Skeletal muscle satellite cell (primary cell): Measurements from ENCODE around the gene SQSTM1.
A peak's percentile ranks its signal among the peaks of the same experiment; 100 is the strongest.

Experiments
- H3K27me3 ChIP-seq: 2 replicates; pipeline ENCODE4 v1.7.0; 2013; ENCODE audit warnings: low read length; ENCODE audit not compliant: control insufficient read depth, insufficient read depth
- H3K36me3 ChIP-seq: 2 replicates; pipeline ENCODE4 v1.7.0; 2013; ENCODE audit warnings: mild to moderate bottlenecking, control low read depth, low read length; ENCODE audit not compliant: insufficient read depth
- H3K4me1 ChIP-seq: 2 replicates; pipeline ENCODE4 v1.7.0; 2013; ENCODE audit warnings: low read length; ENCODE audit not compliant: control insufficient read depth, insufficient read depth
- H3K4me2 ChIP-seq: 2 replicates; pipeline ENCODE4 v1.7.0; 2013; ENCODE audit warnings: mild to moderate bottlenecking, low read length
- H3K4me3 ChIP-seq: 2 replicates; pipeline ENCODE4 v1.7.0; 2013; ENCODE audit warnings: low read length
- H3K9ac ChIP-seq: 2 replicates; pipeline ENCODE4 v1.7.0; 2013; ENCODE audit warnings: mild to moderate bottlenecking, low read depth, low read length, moderate library complexity
- H3K9me3 ChIP-seq: replicated peaks from 2 replicates; pipeline ENCODE4 v1.7.0; 2013; ENCODE audit warnings: mild to moderate bottlenecking, control low read depth, low read length

SQSTM1 gene

DNA sequence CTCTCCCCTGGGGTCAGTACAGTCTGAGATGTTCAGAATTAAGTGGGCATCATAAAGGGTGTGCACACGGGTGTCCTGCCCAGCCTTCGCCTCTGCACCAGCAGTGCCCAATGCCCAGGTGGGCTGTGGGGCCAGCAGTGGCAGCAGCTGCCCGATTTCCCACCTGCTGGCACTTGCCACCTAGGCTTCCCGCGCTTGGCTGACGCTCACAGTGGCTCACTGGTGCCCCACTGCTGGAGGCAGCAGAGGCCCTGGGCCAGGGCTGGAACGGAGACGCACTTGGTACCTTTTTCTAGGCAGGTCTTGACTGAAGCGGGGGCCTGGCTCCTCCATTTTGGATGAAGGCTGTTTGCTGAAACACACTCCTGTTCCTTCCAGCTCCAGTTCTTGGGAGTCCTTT, 20.9 kb downstream of the SQSTM1 start:
- no peaks in the 10 kb centered on the region for H3K27me3 ChIP-seq
- H3K9ac ChIP-seq, result no peak overlapping the region
- no peak overlapping the region for H3K4me2 ChIP-seq
- H3K4me3 ChIP-seq, result no peak overlapping the region
- peaks cover 35% of the 10 kb centered on the region for H3K36me3 ChIP-seq
- no peaks in the 10 kb centered on the region for H3K4me1 ChIP-seq
- H3K9me3 ChIP-seq, result peaks cover 4% of the 10 kb centered on the region

DNA sequence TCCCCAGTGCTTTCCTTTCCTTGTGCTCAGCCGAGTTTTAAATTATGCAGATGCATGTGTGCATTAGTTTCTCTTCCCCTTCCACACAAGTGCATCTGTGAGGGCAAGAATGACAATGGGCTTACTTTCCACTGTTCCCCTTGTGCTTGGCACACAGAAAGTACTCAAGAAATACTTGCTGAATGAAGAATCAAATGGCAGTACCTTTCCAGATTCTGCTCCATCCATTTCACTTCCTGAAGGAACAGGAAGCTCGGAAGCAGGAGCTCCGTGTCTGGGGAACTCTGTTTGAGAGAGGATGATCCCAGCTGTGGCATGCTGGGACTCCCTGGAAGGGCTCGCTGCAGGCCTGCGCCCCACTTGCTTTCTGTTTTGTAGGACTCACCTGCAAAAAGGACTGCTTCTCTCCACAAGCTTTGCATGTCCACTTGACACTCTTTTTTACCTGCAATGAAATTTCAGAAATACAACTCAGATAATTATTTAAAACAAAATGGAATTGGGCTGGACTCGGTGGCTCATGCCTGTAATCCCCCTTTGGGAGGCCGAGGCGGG, 32.4 kb downstream of the SQSTM1 start:
- peaks cover 28% of the 10 kb centered on the region for H3K36me3 ChIP-seq
- no peaks in the 10 kb centered on the region for H3K27me3 ChIP-seq
- no peaks in the 10 kb centered on the region for H3K4me1 ChIP-seq
- no peak overlapping the region for H3K4me3 ChIP-seq
- H3K9ac ChIP-seq, result no peak overlapping the region
- no peak overlapping the region for H3K4me2 ChIP-seq
- no peaks in the 10 kb centered on the region for H3K9me3 ChIP-seq

GRCh38 chr5:179854356-179854755, 33.7 kb downstream of the SQSTM1 start:
- H3K27me3 ChIP-seq, result no peaks in the 10 kb centered on the region
- no peaks in the 10 kb centered on the region for H3K9me3 ChIP-seq
- no peak overlapping the region for H3K4me2 ChIP-seq
- no peaks in the 10 kb centered on the region for H3K4me1 ChIP-seq
- H3K4me3 ChIP-seq, result no peak overlapping the region
- peaks cover 23% of the 10 kb centered on the region for H3K36me3 ChIP-seq
- no peak overlapping the region for H3K9ac ChIP-seq

DNA sequence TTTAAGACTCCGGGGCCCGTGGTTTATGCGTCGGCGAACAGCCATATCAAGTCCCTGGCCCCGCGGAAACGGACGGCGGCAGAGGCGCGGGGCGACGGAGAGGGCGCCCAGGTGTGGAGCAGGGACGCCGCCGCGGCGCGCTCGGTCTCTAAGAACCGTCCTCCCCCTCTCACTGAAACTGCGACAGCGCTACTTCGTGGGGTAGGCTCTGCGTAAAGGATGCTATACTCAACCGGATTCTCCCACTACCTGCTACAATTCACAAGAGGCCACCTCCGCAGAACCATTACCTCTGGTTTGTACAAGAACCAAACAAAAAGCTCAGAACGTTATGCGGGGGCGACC, 37.5 kb downstream of the SQSTM1 start:
- Histone ChIP-seq H3K36me3 (peaks cover 14% of the 10 kb centered on the region), H3K9ac (peak overlapping the region; percentile 87), H3K27me3 (no peaks in the 10 kb centered on the region), H3K4me2 (peak overlapping the region; percentile 94), H3K9me3 (no peaks in the 10 kb centered on the region), H3K4me1 (peaks cover 9% of the 10 kb centered on the region), H3K4me3 (peak overlapping the region; percentile 81)

GRCh38 chr5:179858586-179859427, 38.1 kb downstream of the SQSTM1 start, which contains the start of gene MRNIP:
Gene MRNIP (minus strand): TSS chr5:179858817. CDS start chr5:179858796, 21 bp downstream.
- Histone ChIP-seq H3K4me1 (peaks cover 9% of the 10 kb centered on the region), H3K27me3 (no peaks in the 10 kb centered on the region), H3K4me2 (peak within 1 kb of the TSS; percentile 94), H3K9me3 (no peaks in the 10 kb centered on the region), H3K9ac (peak within 1 kb of the TSS; percentile 87), H3K4me3 (peak within 1 kb of the TSS; percentile 81), H3K36me3 (peaks cover 20% of the 10 kb centered on the region)

DNA sequence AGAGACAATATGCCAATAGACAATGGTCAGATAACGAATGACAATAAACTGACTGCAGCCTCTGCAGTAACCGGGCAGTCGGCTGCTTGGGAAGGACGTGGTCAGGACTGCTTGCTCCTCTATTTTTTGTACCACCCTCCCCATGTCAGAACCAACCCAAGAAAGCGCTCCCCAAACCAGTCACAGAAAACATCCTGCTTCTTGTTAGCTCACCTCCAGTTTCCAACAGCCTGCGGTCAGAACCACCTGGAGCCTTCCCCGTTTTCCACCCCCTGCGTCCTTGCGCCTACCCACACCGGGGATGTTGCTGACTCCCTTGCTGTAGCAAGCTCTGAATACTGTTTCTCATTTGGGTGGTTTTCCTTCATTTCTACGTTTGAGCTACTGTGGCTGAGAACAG, 39.6 kb downstream of the SQSTM1 start:
- Histone ChIP-seq H3K4me1 (peaks cover 9% of the 10 kb centered on the region), H3K4me2 (peak overlapping the region; percentile 94), H3K9me3 (no peaks in the 10 kb centered on the region), H3K9ac (peak overlapping the region; percentile 87), H3K36me3 (peaks cover 30% of the 10 kb centered on the region), H3K27me3 (no peaks in the 10 kb centered on the region), H3K4me3 (no peak overlapping the region)

- H3K4me1 ChIP-seq, result peaks cover 9% of the 10 kb centered on the region
- H3K9ac ChIP-seq, result no peak overlapping the region
- H3K9me3 ChIP-seq, result no peaks in the 10 kb centered on the region
- no peaks in the 10 kb centered on the region for H3K27me3 ChIP-seq
- H3K36me3 ChIP-seq, result peaks cover 46% of the 10 kb centered on the region
- no peak overlapping the region for H3K4me3 ChIP-seq
- no peak overlapping the region for H3K4me2 ChIP-seq
Observed at GRCh38 chr5:179862296-179862695, 41.6 kb downstream of the SQSTM1 start.

- Histone ChIP-seq H3K9ac (no peak overlapping the region), H3K4me2 (no peak overlapping the region), H3K36me3 (peaks cover 48% of the 10 kb centered on the region), H3K4me3 (no peak overlapping the region), H3K27me3 (no peaks in the 10 kb centered on the region), H3K4me1 (peaks cover 9% of the 10 kb centered on the region), H3K9me3 (no peaks in the 10 kb centered on the region)
Observed at GRCh38 chr5:179862891-179863290, 42.2 kb downstream of the SQSTM1 start.

DNA sequence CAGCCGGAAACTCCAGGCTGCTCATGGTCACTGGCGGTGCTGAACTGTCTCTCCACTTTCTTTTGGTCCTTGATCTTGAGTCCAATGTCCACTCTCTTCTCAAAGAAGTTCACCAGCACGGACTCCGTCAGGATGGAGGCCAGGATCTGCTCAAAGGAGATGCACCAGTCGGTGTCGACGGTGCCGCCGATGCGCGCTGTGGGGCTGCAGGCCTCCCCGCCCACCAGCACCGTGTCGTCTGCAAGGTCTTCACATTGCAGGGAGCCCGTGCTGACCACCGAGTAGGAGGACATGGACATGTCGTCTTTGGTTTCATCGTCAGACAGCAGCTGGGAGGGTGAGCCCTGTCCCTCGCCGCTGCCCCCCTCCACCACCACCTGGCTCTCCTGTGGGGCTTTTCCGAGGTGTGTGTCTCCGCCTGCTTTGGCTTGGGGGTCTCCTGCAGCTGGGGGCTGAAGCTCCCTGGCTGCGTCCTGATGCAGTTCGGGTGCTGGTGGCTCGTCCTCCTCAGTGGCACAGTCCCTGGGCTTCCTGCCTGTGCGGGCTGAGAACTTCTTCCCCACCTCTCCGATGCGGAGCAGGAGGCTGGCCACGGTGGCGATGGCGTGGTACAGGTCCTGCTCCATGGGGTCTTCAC, 42.9 kb downstream of the SQSTM1 start:
- Histone ChIP-seq H3K27me3 (no peaks in the 10 kb centered on the region), H3K9me3 (no peaks in the 10 kb centered on the region), H3K4me2 (no peak overlapping the region), H3K36me3 (peaks cover 51% of the 10 kb centered on the region), H3K9ac (no peak overlapping the region), H3K4me1 (peaks cover 9% of the 10 kb centered on the region), H3K4me3 (no peak overlapping the region)

DNA sequence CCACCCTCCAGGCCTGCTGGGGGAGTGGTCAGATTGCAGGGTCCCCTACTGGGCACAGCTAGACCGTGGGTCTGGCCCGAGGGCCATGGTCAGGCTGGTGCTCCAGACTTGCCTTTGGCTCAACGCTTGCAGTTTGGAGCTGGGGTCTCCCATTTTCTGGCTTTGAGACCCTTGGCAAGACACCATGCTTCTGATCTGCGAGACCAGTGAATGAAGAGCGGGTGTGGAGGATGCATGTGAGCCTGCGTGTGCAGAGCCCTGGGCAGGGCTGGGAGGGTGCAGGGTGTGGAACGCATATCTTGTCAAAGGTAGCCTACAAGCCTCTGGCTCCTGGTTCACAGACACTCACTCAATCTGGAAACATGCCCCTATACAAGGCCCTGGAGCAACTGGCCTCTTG, 44.0 kb downstream of the SQSTM1 start:
- Histone ChIP-seq H3K4me2 (no peak overlapping the region), H3K9me3 (no peaks in the 10 kb centered on the region), H3K4me3 (no peak overlapping the region), H3K4me1 (peaks cover 7% of the 10 kb centered on the region), H3K36me3 (peaks cover 62% of the 10 kb centered on the region), H3K9ac (no peak overlapping the region), H3K27me3 (no peaks in the 10 kb centered on the region)

DNA sequence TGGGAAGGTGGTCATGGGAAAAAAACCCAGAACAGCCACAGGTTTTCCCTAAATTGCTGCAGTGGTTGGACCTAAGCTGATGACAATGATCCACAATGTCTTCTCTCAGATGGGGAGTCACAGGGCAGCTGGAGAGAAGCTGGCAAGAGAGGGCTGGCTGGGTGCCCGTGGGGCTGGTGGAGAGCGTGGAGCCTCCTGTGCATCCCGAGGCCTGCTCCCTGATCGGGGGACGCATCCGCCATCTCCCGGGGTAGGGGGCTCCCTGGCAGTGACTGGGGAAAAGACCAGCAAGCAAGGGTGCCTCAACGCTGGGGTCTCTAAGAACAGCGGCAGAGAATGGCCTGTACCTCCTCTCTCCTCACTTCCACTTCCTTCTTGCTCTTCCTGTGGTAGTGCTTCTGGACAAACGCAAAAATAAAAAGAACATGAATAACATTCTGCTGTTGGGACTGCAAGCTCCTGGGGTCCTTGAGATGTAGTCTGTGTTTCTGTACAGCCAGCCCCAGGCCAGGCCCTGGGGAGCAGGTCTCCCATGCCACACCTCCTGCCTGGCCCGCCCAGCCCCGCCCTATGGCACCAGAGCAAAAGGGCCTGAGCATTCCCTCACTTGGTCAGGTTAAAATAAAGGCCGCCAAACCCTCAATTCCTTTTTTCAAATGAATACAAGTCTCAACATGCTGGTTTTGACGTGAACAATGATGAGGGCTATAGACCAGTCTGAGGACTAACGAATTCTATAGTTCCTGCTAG, 45.0 kb downstream of the SQSTM1 start:
- Histone ChIP-seq H3K4me1 (no peaks in the 10 kb centered on the region), H3K4me2 (no peak overlapping the region), H3K9ac (no peak overlapping the region), H3K27me3 (no peaks in the 10 kb centered on the region), H3K36me3 (peaks cover 69% of the 10 kb centered on the region), H3K9me3 (no peaks in the 10 kb centered on the region), H3K4me3 (no peak overlapping the region)
